Measurements from ENCODE around the gene HBZ. TPM values are rescaled to one million over a fixed set of nuclear protein-coding genes. Genes with fewer than 3 reads are reported as not detected.
A peak's percentile ranks its signal among the peaks of the same experiment; 100 is the strongest.

The HBZ gene
- total and polyA plus RNA-seq, 2 of the 13 experiments (the other 11 are each of a cell fraction or from before 2014, with no cell fraction given): 0.21 TPM; not detected in 1

GRCh38 chr16:112153-112840 is 40.1 kb upstream of the HBZ start:
- FAIRE-seq (no peak), ATAC-seq (no peak), DNase-seq (ENCODE audit: low spot score) (no peak)
- Histone ChIP-seq H3K9ac (ENCODE audit: insufficient read depth, low read depth, low read length) (no peak overlapping the region), H3K36me3 (replicated peaks in 1 of 2; ENCODE audit: control insufficient read depth in 1 of 2, insufficient read depth in 2 of 2, low read length in 2 of 2) (peaks cover 2 to 42% of the 10 kb centered on the region in 2 experiments), H3K79me2 (ENCODE audit: insufficient read depth, low read length) (no peaks in the 10 kb centered on the region), H3K9me3 (ENCODE audit: low read length) (no peaks in the 10 kb centered on the region), H3K27ac (ENCODE audit: extremely low read length, insufficient read depth, low read length) (no peak overlapping the region), H3K27me3 (ENCODE audit: control insufficient read depth in 1 of 2, insufficient read depth in 2 of 2, low read length in 2 of 2) (no peaks in the 10 kb centered on the region), H2AFZ (ENCODE audit: low read length) (no peak overlapping the region), H3K4me1 (ENCODE audit: insufficient read depth, low read length) (peaks cover 11% of the 10 kb centered on the region), H3K4me3 (replicated peaks in 1 of 3; ENCODE audit: insufficient read depth in 1 of 3, low read depth in 2 of 3, low read length in 3 of 3) (no peak overlapping the region), H4K20me1 (ENCODE audit: insufficient read depth, low read length) (0 out of 2 replicates have a peak, but pooled peaks cover under 1% of the 10 kb centered on the region), H3K4me2 (ENCODE audit: low read depth, low read length) (no peak overlapping the region)
- intact Hi-C loops (cut with micrococcal nuclease; ENCODE audit: unreplicated experiment): no loop called here
- TF ChIP-seq PAF1 (CRISPR knock-in tag; IDR thresholded peaks at IDR 0.05) (no peak), ZNF629 (CRISPR knock-in tag; conservative IDR thresholded peaks at IDR 0.05) (peak; percentile 55), SOX13 (IDR thresholded peaks at IDR 0.05) (no peak), SOX13 (CRISPR knock-in tag; conservative IDR thresholded peaks at IDR 0.05 in 1 of 2, IDR thresholded peaks at IDR 0.05 in 1 of 2) (no peak), ZBTB7A (CRISPR knock-in tag; IDR thresholded peaks at IDR 0.05) (no peak)
- TF ChIP-seq, protein P1, sequence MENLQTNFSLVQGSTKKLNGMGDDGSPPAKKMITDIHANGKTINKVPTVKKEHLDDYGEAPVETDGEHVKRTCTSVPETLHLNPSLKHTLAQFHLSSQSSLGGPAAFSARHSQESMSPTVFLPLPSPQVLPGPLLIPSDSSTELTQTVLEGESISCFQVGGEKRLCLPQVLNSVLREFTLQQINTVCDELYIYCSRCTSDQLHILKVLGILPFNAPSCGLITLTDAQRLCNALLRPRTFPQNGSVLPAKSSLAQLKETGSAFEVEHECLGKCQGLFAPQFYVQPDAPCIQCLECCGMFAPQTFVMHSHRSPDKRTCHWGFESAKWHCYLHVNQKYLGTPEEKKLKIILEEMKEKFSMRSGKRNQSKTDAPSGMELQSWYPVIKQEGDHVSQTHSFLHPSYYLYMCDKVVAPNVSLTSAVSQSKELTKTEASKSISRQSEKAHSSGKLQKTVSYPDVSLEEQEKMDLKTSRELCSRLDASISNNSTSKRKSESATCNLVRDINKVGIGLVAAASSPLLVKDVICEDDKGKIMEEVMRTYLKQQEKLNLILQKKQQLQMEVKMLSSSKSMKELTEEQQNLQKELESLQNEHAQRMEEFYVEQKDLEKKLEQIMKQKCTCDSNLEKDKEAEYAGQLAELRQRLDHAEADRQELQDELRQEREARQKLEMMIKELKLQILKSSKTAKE (CRISPR knock-in tag; IDR thresholded peaks at IDR 0.05; ENCODE audit: borderline replicate concordance): no peak
- TF ChIP-seq, protein P2, sequence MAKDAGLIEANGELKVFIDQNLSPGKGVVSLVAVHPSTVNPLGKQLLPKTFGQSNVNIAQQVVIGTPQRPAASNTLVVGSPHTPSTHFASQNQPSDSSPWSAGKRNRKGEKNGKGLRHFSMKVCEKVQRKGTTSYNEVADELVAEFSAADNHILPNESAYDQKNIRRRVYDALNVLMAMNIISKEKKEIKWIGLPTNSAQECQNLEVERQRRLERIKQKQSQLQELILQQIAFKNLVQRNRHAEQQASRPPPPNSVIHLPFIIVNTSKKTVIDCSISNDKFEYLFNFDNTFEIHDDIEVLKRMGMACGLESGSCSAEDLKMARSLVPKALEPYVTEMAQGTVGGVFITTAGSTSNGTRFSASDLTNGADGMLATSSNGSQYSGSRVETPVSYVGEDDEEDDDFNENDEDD (CRISPR knock-in tag; IDR thresholded peaks at IDR 0.05; ENCODE audit: borderline replicate concordance): no peak
- ChIA-PET POLR2A (no interaction called here), CTCF (ENCODE audit: low intra/inter-chr PET ratio, low total read pairs) (no interaction called here)
- no TSS peak for BruUV-seq (replicated peaks)
- in situ Hi-C loops (cut with HindIII; ENCODE audit: extremely low pct_ligation_motif_present, low pct_unique_long_range_greater_than_20kb): no loop called here
- WGBS (ENCODE audit: low lambda C conversion rate): 95% methylated on average over 16 of the region's 21 CpGs
